Measurements from ENCODE around the gene SPIN1. TPM values are rescaled to one million over a fixed set of nuclear protein-coding genes. Genes with fewer than 3 reads are reported as not detected.

Gene SPIN1
- total RNA-seq, 2 donors from 2014 or later, result 55.6 to 56.3 TPM

- DNase-seq (no peak), ATAC-seq (no peak)
- intact Hi-C loops (cut with DNase I), result no loop called here
These were observed 88.4 kb downstream of the SPIN1 start for GRCh38 chr9:88476491-88477271.

GRCh38 chr9:88477300-88477751 is 89.1 kb downstream of the SPIN1 start:
- intact Hi-C loops (cut with DNase I), result no loop called here
- no peak for DNase-seq

GRCh38 chr9:88478246-88478645 is 90.0 kb downstream of the SPIN1 start:
- intact Hi-C loops (cut with DNase I), result no loop called here
- no peak for ATAC-seq
- no peak for DNase-seq

More at GRCh38 chr9:88477300-88477751, 89.1 kb downstream of the SPIN1 start:
- ATAC-seq, result no peak

GRCh38 chr9:88481933-88482332 is 93.7 kb downstream of the SPIN1 start:
- ATAC-seq (no peak), DNase-seq (no peak)
- intact Hi-C loops (cut with DNase I), result no loop called here

- no peak for DNase-seq
- intact Hi-C loops (cut with DNase I), result no loop called here
- peak in 1 of 2 donors; percentile 66 for ATAC-seq
These were observed 99.9 kb downstream of the SPIN1 start for GRCh38 chr9:88488166-88488565.

GRCh38 chr9:88494983-88495721 is 106.9 kb downstream of the SPIN1 start:
- ATAC-seq (no peak), DNase-seq (no peak)
- intact Hi-C loops (cut with DNase I), result no loop called here

GRCh38 chr9:88497224-88497623 is 109.0 kb downstream of the SPIN1 start:
- ATAC-seq (no peak), DNase-seq (no peak)
- intact Hi-C loops (cut with DNase I), result no loop called here

- intact Hi-C loops (cut with DNase I), result no loop called here
- DNase-seq (no peak), ATAC-seq (peak in 1 of 2 donors; percentile 56)
These were observed 110.6 kb downstream of the SPIN1 start for GRCh38 chr9:88498880-88499279.

GRCh38 chr9:88501086-88501485 is 112.8 kb downstream of the SPIN1 start:
- no peak for DNase-seq
- intact Hi-C loops (cut with DNase I), result no loop called here
- no peak for ATAC-seq

GRCh38 chr9:88502552-88503034 is 114.3 kb downstream of the SPIN1 start:
- no peak for DNase-seq
- intact Hi-C loops (cut with DNase I), result no loop called here
- no peak for ATAC-seq

- no peak for DNase-seq
- ATAC-seq, result no peak
- intact Hi-C loops (cut with DNase I), result no loop called here
These were observed 115.0 kb downstream of the SPIN1 start for GRCh38 chr9:88503081-88503844.

- intact Hi-C loops (cut with DNase I), result no loop called here
- no peak for ATAC-seq
These were observed 115.9 kb downstream of the SPIN1 start for GRCh38 chr9:88503845-88504764.

GRCh38 chr9:88508326-88508725 is 120.1 kb downstream of the SPIN1 start:
- intact Hi-C loops (cut with DNase I), result no loop called here
- ATAC-seq (no peak), DNase-seq (no peak)

More at GRCh38 chr9:88503845-88504764, 115.9 kb downstream of the SPIN1 start:
- DNase-seq, result no peak

GRCh38 chr9:88511906-88512305 is 123.7 kb downstream of the SPIN1 start:
- intact Hi-C loops (cut with DNase I), result no loop called here
- DNase-seq, result no peak
- no peak for ATAC-seq

- ATAC-seq (no peak), DNase-seq (no peak)
- intact Hi-C loops (cut with DNase I), result no loop called here
These were observed 126.0 kb downstream of the SPIN1 start for GRCh38 chr9:88514247-88514646.

GRCh38 chr9:88521308-88521707 is 133.1 kb downstream of the SPIN1 start:
- ATAC-seq, result no peak
- no peak for DNase-seq
- intact Hi-C loops (cut with DNase I), result no loop called here

- intact Hi-C loops (cut with DNase I), result no loop called here
- ATAC-seq, result no peak
- no peak for DNase-seq
These were observed 134.1 kb downstream of the SPIN1 start for GRCh38 chr9:88522360-88522759.

GRCh38 chr9:88523056-88523455 is 134.8 kb downstream of the SPIN1 start:
- intact Hi-C loops (cut with DNase I), result no loop called here
- ATAC-seq, result no peak
- no peak for DNase-seq

- intact Hi-C loops (cut with DNase I), result no loop called here
- ATAC-seq, result no peak
- DNase-seq, result no peak
These were observed 136.7 kb downstream of the SPIN1 start for GRCh38 chr9:88524911-88525310.
